GM19043 (cell line): Measurements from ENCODE around the gene FBXO8.

Experiments used
- ATAC-seq: cut with Tn5 transposase; IDR thresholded peaks from one replicate; pipeline ENCODE4 v1.9.1; 2021; ENCODE audit warnings: low read depth; ENCODE audit not compliant: unreplicated experiment

Gene FBXO8

DNA sequence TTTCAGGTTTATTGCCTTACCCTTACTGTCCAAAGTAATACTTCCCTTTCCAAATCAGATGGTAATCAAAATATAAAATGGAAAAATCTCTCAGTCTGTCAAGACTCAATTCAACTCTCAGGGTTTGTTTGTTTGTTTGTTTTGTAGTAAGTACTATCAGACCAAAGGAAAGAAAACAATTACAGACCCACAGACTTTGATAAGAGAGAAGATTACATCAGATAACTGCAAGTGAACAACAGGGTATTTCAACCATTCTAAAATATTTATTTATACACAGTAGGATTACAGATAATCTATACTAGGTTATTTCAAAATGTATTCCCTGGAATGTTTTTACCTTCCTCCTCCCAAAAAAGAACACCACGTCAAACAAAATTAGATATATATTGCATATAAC is 28.9 kb downstream of the FBXO8 start:
- no peak for ATAC-seq

DNA sequence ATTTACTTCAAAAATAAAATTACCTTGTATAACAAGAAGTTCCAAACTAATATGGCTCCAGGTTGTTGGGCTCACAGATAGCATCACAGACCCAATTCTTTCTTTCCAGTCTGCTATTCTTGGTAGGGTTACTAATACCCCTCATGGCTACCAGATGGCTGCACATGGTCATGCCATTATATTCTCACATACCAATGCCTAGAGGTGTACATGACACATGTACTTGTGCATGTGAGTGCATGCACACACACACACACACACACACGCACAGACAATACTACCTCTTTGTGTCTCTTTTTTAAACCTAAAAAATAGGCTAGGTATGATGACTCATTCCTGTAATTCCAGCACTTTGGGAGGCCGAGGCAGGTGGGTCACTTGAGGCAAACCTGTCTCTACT is 31.1 kb downstream of the FBXO8 start:
- no peak for ATAC-seq

DNA sequence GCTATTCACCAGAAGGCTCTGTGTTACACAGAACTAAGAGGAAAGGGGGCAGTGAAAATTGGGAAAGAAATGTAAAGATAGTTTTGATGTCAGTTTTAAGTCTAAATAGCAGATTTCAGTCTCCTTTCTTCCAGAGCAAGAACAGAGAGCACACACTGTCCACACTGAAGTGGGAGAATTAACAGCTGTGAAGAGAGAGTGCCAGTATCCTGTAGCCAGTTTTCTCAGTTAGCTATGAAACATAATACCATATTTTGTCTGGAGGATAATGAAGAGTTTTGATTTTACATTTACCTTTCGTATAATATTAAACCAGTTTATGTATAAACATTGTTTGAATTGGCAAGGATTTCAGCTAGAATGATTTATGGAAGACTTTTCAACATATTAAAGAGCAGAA is 35.1 kb downstream of the FBXO8 start:
- no peak for ATAC-seq

DNA sequence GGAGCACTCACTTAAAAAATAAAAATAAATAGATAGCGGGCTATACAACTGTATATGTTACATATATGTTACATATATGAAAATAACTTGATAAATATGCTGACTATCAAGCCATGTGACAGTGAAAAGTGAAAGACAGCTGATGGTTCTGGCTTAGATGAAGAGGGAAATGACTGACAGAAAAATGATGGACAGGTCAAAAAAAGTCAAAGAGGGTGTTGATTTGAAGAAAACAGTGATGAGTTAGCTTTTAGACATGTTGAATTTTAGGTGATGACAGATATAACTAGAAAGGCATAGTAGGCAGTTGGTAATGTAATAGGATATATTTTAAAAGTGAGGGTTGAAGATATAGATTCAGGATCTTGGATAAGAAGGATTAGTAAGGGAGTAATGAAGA is 37.8 kb downstream of the FBXO8 start:
- ATAC-seq: no peak

DNA sequence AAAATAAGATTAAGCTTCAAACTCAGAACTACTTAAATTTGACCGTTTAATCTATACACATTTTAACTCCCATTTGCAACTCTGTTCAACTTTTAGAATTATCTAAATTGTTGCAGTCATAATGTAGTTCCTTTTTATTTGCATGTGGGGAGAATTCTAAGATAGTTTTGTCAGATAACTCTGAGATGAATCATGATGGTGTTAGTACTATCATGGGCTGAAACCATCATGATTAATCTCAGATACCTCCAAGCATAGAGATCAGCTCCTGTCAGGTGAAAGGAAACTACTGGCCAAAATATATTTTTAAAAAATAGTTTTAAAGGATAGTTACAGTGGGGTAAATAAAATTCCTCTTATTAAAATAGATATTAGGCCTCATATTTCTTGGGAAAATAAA is 39.0 kb downstream of the FBXO8 start:
- no peak for ATAC-seq

DNA sequence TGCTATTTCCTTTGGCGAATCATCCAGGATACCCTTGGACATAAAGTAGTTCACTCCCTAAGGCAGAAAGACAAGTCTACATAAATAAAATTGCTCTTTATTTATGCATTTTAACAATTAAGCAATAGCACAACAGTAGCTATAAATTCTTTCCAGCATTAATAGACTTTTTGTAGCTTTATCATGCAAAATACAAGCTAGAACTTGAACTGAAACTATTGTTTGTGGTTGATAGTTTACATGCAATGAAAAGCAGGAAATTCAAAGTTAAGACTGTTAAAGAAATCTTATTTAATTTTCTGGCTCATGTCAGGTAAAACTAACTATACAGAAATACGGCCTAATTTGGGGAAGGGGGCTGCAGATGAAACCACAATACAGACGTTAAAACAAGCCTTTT is 42.3 kb downstream of the FBXO8 start:
- no peak for ATAC-seq

DNA sequence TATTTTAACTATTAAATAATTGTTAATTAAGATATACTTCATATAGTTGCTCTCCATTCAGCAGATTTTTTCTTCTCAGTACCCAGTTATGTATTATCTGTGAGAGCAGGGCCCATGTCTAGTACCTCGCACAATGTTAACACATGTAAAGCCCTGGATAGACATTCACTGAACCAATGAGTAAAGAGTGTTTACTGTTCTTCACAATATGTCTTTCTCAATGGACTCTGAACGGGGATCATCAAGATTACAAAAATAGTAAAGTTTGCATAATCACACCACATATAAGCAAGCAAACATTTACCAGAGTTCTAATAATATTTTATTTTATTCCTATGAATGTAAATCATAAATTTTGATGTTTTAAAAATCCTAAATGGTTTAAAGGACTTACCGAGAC is 47.1 kb downstream of the FBXO8 start:
- no peak for ATAC-seq

DNA sequence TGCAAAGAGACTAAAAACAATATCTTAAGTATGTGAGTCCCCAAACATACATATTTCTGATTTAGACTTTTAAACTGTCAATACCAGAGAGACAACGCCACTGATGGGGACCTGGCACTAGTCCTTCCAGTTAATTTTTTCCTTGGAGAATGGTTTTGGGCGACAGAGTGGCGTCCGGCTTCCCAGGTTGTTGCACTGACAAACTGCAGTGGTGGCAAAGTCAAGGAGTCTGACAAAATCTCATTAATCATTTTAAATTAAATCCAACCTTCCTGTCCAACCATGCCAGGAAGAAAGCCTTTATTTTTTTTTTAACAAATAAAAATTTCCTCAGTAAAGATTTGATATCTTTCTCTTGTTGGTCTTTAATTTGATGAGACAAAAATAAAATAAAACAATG is 52.8 kb downstream of the FBXO8 start:
- ATAC-seq: no peak

DNA sequence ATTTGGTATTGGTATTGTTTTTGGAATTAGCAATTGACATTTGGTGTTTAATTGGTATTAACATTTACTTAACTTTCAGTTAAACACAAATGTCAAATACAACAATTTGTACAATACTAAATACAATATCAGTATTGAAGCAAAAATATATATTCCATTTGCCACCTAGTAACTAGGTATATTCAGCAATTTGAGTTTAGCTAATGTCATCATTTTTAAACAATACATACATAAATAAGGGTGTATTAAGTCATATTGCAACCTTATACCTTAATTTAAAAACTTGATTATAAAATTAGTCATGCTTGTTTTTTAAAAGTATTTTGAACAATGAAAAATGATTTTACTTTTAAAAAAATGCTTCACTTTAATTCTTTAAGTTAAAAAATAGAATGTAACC is 53.3 kb downstream of the FBXO8 start:
- ATAC-seq: no peak

DNA sequence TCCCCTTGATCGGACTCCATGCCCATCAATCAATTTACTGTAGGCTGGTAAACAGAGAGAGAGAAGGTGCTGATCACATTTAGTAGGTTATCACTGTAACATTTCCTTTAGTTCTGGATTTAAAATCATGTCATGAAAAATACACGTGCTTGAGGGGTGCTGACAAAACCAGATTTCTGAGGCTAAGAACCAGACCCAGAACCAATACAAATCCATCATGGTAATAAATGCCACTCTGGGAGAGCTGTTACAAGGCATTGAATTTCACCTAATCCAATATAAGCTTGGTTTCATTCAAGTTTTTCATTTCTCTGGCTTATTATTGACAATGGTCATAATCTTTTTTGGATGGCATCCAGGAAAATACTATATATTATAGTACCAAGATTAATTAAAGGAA is 54.5 kb downstream of the FBXO8 start:
- no peak for ATAC-seq

DNA sequence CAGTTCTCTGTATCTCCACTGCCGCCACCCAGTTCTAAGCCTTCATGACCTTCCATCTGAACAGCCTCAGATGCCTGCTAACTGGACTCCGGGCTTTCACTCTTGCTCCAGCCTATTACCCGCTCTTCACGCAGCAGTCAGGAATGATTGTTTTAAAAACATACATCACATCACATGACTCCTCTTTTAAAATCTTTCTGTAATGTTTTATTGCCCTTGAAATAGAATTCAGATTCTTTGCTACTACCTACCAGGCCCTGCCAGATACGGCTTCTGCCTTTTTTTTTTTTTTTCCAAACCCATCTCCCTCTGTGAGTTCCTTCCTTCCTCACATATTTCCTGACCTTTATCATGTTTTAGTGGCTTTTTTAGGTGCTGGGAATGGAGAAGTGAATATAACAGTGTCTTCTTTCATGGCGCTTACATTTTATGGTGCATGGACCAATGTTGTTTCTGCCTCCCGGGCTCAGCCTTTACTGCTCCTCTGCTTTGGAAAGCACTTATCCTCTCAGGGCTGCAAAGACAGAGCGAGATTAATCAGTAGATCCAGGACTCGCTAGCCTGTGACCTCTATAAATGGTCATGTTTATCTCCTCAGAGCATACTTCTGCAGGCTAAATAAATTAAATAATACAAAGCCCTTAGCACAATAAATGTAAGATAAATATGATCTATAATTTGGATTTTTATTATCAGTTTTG is 58.0 kb downstream of the FBXO8 start:
- ATAC-seq: no peak

DNA sequence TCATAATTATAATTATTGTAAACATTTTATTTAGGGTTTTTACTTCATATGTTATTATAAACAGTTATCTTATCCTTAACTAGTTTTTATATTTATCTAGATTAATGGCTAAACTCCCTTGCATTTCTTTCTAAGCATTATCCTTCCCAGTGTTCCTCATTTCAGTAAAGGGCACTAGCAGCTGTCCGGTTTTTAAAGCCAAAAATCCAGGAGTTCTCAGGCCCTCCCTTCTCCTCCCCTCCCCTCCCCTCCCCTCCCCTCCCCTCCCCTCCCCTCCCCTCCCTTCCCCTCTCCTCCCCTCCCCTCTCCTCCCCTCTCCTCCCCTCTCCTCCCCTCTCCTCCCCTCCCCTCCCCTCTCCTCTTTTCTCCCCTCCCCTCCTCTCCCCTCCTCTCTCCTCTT is 58.9 kb downstream of the FBXO8 start:
- no peak for ATAC-seq

DNA sequence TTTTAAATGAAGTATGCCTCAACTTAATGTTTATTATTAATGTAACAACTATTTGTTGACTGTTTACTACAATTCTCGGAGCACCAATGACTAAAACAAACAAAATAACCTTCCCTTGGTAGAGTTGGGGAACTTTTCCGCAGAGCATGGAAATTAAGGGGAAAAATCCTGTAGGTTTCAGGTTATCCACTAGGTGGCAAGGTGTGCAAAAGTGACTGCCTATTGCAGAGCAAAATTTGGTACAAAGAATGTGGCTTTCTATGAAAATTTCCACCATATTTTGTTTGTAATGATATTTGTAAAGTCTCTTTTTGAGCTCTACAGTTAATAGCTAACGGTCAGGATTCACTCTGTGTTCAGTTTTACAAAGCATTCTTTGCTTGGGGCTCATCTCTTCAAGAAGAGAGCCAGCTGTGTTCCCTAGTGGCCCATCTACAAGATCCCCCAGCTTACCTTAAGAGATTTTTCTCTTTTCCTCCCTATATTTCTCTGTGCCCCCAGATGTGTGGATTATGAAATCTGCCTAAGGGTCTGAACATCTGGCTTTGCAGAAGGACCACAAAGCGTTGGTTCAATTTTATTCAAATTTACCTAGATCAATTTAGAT is 61.1 kb downstream of the FBXO8 start:
- ATAC-seq: peak; percentile 60

DNA sequence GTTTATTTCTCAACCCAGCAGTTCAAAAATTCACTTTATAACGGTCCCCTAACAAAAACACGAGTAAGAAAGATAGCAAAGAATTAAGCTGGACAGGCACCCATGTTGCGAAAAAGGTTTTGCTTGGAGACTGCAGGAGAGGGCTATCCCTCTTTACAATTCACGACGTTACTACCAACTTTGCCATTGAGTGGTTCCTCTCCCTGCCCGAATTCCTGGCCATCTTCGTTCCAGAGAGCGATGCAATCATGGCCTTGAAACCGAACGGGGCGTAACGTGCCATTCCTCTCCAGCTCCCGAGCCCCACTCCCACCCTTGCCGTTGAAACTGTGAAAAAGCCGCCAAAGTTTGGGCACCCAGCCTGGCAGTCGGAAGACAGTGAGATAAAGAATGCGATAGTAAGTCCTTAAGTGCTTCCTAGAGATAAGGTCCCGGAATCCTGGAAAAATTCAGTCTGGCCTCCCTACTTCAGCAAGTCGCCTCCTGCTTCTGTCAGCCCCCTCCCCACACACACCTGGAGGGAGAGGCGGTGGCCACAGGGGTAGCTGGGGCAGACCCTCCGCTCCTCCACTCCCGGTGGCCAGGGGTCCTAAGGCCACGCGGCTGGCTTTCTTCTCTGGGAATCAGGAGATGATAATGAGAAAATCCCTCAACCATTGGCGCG is 65.2 kb downstream of the FBXO8 start:
- no peak for ATAC-seq

DNA sequence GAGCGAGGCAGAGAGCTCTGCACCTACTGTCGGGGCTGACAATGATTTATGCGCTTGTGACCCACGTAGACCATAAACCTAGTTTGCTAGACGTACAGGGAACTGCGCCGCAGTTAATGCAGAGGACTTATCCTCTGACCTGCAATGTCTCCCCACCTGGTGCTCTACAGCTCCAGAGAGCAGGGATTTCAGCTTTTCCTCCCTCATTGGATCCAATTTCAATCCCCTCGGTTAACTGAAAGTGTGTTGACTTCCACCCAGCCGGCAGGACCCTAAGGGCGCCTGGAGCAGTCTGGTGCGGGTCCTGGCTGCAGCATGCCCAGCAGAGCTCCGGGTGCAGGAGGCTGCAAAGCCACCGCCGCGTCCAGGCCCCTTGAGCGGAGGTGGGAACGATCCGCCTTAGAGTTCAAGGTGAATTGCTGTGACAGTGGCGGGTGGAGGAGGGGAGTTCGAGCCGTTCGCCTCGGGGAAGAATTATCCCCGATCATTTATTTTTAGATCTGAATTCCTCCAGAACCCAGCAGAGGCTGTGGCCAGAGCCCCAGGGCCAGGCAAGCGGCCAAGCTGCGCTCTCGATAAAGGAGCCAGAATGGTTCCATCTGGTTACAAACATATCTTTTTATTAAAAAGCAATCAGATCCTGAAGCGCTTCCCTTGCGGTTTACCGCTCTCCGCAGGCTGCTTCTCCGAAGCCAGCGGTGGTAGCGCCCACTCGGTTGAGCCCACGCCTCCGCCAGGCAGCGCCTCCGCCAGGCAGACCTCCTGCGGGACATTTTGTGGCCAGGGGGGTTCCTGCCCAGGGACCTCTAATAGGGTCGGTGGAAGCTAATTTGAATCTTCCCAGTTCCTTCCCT is 66.0 kb downstream of the FBXO8 start:
- no peak for ATAC-seq

DNA sequence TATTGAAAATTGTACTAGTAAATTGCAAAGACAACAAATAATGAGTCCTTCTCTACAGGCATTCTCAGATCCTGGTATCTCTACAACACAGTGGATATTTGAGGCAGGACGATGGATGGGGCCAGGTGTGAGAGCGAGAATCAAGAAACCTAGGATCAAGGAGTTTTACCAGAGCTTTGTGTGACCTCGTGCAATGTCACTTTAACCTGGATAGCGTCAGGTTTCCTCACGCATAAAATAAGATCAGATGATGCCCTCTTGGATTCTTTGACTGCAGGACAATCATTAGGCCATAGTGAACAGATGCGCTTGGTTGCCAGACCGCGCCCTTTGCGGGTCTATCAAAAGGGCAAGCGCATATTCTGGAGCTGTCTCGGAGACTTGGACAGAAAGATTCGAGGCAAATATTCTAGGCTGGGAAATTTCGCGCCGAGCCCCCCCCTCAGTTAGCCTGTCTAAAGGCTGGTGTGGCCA is 66.6 kb downstream of the FBXO8 start:
- ATAC-seq: no peak

DNA sequence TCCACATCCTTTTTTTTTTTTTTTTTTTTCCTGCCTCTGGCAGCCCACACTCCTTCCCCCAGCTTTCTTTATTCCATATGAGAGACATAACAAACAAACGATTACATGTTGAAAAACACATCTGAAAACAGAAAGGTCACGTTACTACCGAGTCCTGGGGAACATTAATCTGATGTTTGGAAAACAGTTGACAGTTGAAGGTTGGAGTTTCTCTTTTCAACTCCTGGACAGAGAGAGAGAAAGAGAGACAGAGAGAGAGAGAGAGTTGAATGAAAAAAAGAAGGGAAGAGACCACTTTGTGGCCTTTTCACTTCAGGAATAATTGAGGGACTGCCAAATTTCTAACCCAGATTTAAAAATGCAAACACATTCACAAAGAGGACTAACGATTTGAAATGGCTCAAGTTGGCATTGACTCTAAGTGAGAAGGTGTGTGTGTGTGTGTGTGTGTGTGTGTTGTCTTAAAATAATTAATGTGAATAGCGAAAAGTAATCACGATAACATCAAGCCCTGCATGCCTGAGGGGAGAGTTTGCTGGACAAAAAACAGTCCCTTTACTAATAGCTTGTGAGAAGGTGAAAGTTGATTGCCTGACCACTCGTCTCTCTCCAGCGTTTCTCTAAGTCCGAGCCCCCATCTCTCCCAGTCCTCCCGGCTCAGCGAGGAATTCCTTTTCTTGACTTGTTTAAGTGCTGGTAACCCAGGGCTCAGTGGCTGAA is 67.3 kb downstream of the FBXO8 start:
- ATAC-seq: no peak

DNA sequence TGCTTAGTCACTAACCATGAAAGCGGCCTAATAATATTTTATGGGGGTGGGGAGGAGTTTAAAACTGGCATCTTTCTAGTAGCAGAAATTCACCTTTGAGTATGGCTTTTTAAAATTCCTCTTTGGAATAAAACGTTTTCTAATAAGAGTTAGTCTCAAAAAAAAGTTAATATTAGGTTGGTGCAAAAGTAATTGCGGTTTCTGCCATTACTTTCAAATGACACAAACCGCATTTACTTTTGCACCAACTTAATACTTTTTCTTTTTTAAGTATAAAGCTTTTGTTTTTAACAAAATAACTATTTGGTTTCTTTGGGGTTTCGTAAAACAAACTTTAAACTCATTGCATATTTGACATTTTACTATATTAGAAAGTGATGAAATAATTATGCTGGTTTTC is 68.4 kb downstream of the FBXO8 start:
- no peak for ATAC-seq

DNA sequence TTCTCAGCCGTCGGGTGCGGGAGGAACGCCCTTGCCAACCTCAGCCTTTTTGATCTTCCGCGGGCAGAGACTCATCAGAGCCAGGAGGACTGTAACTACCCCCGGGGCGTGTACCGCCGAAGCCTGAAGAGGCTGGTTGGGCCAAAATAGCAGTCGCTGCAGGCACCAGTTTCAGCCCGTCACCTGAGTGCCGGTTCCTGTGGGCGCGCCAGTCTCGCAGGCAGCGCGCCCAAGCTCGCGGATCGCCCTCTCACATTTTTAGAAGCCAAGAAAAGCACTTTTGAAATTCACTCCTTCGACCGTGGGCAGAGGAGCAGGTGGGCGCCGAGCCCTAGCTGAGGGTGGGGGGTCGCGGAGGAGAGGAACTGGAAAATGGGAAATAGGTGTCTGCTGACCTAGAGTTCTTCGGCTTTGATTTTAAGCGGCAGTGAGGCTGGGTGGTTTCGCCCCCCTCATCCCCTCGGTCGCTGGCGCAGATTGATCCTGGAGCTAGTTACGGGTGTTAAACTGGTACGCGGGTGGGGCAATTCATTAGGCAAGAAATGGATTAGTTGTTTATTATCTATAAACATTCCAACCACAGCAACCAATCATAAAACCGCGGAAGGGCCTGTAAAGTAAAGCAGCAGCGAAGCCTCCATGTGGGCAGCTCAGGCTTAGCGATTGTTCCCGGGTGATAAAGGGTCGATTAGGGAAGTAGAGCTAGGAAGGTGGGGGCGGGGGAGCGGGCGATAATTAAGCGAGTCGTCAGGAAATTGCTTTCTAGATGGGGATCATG is 69.2 kb downstream of the FBXO8 start:
- ATAC-seq: no peak

DNA sequence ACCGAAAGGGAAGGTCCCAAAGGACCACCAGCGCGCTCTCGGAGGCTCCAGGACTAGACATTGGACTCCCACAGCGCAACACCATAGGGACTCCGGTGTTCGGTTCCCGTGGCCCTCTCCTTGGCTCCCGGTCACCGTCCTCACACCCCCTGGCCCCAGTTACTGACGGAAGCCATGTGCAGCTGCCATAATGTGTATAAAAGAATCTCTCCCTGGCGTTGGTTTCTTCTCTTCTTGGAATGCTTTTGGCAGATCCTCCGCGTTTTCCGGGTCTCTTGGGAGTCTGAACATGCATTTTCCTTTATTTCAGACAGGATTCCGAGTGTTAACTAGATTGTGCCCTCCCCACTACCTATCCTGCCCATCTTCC is 69.8 kb downstream of the FBXO8 start:
- no peak for ATAC-seq
